ENCODE measurements around the gene PXMP4. TPM values are rescaled to one million over a fixed set of nuclear protein-coding genes. Genes with fewer than 3 reads are reported as not detected.

Gene PXMP4
- total RNA-seq, 1 donor from 2014 or later, result 35.6 TPM

DNA sequence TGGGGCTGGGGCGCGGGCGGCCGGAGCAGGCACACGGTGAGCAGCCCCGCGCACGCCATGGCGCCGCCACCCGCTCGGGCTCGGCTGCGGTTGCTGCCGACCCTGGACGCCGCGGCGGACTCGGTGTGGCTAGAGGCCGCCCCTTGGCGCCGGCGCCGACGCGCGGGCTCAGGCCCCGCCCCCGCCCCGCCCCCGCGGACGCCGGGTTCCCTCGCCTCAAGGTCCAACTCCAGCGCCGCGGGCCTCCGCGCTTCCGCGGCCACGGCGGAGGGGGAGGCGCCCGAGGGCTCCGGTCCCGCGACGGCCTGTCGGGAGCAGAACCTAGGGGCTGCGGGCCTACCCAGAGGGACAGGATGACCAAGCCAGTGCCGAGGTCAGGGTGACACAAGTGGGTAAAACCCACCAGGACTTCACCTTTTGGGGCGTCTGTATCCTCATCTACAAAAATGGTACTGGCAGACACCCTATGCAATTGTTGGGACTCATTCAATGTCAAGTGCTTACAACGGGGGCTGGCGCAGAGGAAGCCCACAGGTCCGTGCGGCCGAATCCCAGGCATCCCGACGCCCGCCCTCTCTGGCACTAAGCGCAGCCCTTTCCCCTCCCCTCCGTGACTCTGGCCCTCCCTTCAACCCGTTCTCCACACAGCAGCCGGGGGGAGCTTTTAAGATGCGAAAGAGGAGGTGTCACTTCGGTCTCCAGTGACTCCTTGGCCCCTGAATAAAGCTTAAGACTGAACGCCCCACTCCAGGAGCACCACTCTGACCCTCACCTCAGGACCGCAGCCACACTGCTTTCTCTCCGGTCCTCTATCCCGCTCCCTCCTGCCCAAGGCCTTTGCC, 45.6 kb downstream of the PXMP4 start, which contains the start of gene NECAB3:
Gene NECAB3, minus strand, starts transcription at position 135 of the 842 bp plus-strand sequence. Its CDS starts 76 bp downstream, at position 59.
- Histone ChIP-seq H3K4me1 (peaks cover 26% of the 10 kb centered on the region), H3K4me3 (peak within 1 kb of the TSS; percentile 66), H3K36me3 (peaks cover 7% of the 10 kb centered on the region), H3K27me3 (no peaks in the 10 kb centered on the region), H3K9me3 (no peaks in the 10 kb centered on the region), H3K27ac (peak within 1 kb of the TSS; percentile 81)
- ATAC-seq (peak; percentile 92), DNase-seq (peak; percentile 92)
- TF ChIP-seq, protein P1, sequence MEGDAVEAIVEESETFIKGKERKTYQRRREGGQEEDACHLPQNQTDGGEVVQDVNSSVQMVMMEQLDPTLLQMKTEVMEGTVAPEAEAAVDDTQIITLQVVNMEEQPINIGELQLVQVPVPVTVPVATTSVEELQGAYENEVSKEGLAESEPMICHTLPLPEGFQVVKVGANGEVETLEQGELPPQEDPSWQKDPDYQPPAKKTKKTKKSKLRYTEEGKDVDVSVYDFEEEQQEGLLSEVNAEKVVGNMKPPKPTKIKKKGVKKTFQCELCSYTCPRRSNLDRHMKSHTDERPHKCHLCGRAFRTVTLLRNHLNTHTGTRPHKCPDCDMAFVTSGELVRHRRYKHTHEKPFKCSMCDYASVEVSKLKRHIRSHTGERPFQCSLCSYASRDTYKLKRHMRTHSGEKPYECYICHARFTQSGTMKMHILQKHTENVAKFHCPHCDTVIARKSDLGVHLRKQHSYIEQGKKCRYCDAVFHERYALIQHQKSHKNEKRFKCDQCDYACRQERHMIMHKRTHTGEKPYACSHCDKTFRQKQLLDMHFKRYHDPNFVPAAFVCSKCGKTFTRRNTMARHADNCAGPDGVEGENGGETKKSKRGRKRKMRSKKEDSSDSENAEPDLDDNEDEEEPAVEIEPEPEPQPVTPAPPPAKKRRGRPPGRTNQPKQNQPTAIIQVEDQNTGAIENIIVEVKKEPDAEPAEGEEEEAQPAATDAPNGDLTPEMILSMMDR (IDR thresholded peaks at IDR 0.05), result no peak
- intact Hi-C loops (cut with DNase I), result no loop called here

DNA sequence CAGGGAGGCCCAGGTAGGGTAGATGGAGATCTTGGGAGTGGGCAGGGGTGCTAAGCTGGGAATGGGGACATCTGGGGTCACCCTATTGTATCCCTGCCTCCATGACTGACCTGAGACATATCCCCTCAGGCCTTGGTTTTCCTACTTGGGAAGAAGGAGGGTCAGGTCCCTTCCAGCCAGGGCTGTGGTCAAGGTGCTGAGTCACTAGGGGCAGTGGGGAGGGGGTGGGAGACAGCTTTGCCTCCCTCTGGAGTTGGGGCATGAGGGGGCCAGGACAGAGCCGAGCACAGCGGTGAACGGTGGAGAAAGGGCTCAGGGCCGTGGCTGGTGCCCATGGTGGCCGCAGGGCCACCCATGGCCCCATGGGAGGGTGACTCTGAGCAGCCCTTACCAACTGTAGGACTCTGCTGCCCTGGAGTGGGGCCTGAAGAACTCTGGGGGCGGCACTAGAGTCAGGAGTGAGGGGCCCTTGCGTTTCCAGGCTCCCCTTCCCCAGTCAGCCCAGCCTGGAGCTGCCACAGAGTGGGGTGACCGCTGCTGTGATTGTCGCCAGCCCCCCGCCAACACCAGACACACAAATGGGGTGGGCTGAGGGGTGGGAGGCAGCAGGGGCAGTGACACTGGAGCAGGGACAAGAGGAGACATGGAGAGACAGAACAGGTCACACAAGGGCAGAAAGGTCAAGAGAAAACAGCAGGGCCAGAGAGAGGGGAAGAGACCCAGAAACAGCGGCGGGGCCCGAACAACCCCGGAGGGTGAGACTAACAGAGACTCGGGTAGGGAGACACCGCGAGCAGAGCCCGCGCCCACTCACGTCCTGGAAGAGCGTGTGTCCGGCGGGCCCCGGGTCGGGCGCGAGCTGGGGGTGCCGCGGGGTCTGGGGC, 46.5 kb downstream of the PXMP4 start:
- Histone ChIP-seq H3K9me3 (no peaks in the 10 kb centered on the region), H3K27me3 (no peaks in the 10 kb centered on the region), H3K36me3 (peaks cover 13% of the 10 kb centered on the region), H3K27ac (peak overlapping the region; percentile 81), H3K4me3 (peak overlapping the region; percentile 66), H3K4me1 (peaks cover 26% of the 10 kb centered on the region)
- intact Hi-C loops (cut with DNase I), result no loop called here
- TF ChIP-seq, protein P1 (IDR thresholded peaks at IDR 0.05), result no peak
- peak; percentile 3 for ATAC-seq
- DNase-seq, result no peak

DNA sequence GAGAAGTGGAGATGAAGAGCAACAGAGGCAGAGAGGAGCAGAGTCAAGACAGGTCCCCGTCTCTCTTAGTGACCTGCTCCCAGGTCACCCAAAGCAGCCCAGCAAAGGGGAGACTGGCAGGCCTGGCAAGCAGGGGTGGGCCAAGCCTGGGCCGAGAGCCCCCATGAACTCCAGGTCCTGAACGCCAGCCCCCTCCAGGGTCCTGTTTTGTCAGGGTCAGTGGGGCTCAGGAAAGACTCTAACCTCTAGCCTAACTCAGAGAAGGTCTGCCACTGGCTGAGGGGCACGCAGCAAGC, 47.0 kb downstream of the PXMP4 start:
- H3K4me1 ChIP-seq, result peaks cover 28% of the 10 kb centered on the region
- no peaks in the 10 kb centered on the region for H3K27me3 ChIP-seq
- peak overlapping the region; percentile 66 for H3K4me3 ChIP-seq
- H3K9me3 ChIP-seq, result no peaks in the 10 kb centered on the region
- peaks cover 16% of the 10 kb centered on the region for H3K36me3 ChIP-seq
- ATAC-seq, result no peak
- no peak for DNase-seq
- peak overlapping the region; percentile 81 for H3K27ac ChIP-seq
- intact Hi-C loops (cut with DNase I), result no loop called here
- TF ChIP-seq, protein P1 (IDR thresholded peaks at IDR 0.05), result no peak

DNA sequence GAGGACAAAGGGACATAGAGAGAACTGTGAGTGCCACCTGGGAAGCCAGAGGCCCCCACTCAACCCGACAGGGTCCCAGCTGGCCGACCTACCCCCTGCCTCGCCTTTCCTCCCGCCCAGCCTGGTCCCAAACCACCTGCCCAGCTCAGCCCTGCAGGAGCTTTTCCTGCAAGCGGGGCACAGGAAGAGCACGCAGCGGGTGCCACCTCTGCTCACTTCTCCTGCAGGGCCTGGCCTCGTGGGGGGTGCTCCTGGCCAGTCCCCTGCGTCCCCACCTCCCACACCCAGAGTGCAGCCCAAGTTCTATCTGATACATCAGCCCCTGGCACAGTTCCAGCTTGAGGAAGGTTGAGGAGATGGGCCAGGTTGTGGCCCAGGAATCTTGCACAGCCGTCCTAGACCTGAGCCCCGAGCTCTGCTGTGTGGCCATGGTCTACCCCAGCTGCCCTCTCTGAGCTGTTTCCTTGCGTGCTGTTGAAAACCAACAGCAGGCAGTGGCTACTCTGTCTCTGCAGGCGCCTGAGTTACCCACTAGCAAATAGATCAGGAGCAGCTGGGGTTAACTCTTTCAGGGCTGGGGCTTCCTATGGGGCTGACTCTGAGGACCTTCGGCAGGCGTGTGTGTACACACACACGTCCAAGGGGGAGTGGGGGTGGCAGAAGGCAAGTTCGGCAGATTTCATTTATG, 47.5 kb downstream of the PXMP4 start:
- intact Hi-C loops (cut with DNase I), result no loop called here

More for the DNA sequence above, 47.5 kb downstream of the PXMP4 start:
- DNase-seq (no peak), ATAC-seq (no peak)
- Histone ChIP-seq H3K4me1 (peaks cover 29% of the 10 kb centered on the region), H3K27ac (no peak overlapping the region), H3K9me3 (no peaks in the 10 kb centered on the region), H3K36me3 (peaks cover 16% of the 10 kb centered on the region), H3K27me3 (no peaks in the 10 kb centered on the region), H3K4me3 (peak overlapping the region; percentile 66)
- TF ChIP-seq, protein P1 (IDR thresholded peaks at IDR 0.05), result no peak

Measured in upper lobe of right lung (tissue), 1 donor.